Mesenteric fat pad (tissue), 1 donor: ENCODE results near the gene SARS2. TPM values are rescaled to one million over a fixed set of nuclear protein-coding genes. Genes with fewer than 3 reads are reported as not detected.

Experiments
- DNase-seq: peaks from one replicate; pipeline ENCODE4 v3.0.0-alpha.2; 2020; ENCODE audit warnings: low spot score
- total RNA-seq: library from RNA; stranded (reverse); fragmentation: NEBNext Ultra II Directional; extraction: Animal tissue kit (Norgen Biotek cat#: 25700); gene quantifications from one replicate; pipeline ENCODE4 v1.2.1, GENCODE V29; 2021
- donor health status: DM: yes; HTN: yes; CAD: no.

SARS2 gene
- total RNA-seq, 1 donor from 2014 or later: 14.0 TPM

DNA sequence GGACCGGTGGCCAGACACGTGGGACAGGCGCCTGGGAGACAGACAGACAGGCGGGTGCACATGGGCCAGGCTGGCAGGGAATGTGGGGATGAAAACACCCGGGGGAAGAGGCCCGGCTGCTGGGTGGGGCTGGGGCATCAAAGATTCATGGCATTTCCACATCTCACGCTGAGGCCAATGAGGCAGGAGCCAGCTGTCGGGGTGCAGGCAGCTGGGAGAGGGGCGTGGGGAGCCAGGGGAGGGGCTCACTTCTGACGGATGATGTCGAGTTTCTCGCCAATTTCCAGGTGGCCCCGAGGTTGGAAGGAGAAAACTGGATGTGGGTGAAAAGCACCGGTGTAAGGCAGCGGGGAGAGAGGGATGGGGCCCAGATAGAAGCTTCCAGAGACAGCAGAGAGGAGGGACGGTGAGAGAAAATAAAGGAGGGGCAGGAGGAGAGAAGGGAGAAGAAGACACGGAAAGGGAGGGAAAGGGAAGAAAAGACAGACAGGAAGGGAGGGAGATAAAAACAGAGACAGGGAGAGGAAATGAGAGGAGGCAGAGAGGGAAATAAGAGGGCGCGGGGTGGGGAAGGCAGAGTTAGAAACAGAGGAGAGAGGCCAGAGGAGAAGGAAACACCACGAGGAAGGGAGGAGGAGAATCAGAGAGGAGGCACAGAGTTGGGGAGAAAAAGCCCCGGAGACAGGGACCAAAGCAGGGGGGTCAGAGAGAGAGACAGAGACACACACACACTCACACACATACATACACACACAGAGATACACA lies 10.5 kb downstream of the SARS2 start:
- DNase-seq: no peak

DNA sequence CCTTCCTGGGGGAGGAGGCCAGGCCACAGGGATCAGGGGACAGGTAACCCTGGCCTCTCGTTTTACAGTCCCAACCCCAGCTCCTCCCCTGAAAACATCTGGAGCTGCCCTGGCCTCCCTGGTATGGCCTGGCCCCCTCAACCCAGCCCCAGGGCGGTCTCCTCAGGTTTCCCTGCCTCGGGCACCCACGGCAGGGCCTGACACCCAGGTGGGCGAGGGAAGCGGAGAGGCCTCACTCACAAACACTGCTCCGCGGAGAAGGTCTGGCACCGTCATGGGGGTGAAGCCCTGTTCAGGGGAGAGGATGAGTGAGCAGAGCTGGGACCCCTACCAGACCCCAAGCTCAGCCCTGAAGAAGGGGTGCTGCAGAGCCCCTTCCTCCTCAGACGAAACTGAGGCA lies 12.0 kb downstream of the SARS2 start:
- DNase-seq: no peak

DNA sequence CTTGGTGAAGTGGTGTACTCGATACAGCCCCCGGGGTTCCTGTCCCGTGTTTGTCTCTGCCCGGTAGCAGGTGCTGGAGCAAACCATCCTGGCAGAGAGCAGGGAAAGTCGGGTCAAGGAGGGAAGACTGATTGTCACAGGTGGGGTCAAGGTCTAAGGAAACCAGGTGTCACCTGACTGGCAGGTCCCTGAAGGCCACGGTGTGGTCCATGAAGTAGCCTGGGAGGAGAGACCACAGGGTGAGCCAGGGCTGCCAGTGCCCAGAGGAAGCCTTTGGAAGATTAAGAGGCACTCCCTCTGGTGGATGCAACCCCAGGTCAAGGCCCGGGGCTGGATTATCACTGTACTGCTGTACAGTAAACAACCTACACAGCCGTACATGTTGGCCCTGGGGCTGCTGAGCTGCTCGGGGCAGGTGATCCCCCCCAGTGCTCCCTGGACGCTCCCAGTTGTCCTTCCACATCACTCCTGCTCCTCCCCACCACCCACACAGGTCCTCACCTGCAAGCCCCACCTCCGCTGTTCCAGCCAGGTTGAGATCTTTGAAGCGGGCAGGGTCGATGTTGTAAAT lies 12.6 kb downstream of the SARS2 start:
- DNase-seq: no peak

DNA sequence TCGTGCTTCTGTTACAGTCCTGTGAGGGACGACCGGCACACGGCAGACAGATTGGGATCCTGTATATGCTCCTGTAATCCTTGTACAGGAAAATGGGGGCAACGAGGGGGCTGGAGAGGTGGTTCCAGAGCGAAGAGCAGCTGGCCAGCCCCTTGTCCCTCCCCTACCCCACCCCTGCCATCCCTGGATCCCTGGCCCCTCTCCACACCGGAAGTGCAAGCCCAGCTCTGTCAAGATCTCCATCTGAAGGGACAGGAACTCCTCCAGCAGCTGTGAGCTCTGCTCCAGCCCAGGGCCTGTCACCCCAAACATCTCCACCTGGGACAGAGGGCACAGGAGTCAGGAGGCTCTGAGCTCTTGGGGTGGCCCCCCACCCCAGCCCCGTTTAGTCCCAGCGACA lies 13.0 kb downstream of the SARS2 start:
- no peak for DNase-seq

DNA sequence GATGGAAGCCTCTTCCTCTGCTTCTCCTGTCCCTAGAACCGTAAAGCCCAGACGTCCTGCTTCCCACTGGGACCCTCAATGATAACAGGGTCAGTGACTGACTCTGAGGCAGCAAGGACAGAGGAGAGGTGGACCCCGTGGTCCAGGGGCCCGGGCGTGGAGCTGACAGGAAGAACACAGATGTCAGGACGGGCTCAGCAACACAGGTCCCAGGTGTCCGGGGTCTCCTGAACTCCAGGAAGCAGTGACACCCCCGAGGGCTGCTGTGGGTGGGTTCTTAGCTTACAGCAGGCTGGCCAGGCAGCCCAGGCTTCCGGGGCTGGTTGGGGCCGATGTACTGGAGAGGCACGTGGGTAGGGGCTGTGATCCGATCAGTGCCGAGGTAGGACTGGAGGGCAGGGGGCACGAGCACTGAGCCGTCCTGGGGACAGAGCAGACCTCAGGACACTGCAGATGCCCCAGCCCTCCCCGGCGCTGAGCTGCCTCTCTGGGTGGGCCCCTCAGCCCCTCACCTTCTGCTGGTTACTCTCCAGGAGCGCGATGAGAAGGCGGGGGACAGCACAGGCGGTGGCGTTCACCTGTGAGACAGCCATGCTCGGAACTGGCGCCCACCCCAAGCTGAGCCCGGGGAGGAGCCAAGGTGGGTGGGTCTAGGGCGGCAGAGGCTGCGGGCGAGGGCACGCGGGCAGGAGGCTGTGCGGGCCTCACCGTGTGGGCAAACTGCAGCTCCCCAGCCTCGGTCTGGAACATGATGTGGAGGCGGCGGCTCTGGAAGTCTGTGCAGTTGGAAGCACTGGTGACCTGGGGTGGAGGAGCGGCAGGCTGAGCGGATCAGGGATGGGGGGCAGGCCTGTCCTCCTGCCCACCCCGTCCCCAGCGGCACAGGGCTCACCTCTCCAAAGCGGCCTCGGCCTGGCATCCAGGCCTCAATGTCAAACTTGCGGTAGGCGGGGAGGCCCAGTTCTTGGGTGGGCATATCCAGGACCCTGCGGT lies 14.9 kb downstream of the SARS2 start:
- DNase-seq: no peak

DNA sequence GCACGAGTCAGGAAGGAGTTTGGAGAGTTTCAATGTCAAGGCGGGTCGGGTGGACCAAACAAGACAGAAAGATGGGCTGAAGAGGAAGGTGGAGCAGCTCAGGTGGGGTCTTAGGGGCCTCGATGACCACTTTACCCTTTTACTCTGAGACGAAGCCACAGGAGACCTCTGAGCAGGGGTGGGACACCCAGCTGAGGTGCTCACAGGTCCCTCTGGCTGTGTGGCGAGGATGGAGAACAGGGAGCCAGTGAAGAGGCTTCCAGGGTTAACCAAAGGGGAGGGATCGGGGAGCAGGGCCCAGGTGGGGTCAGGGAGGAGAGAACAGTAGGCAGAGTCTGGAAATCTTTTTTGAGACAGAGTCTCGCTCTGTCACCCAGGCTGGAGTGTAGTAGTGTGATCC lies 16.6 kb downstream of the SARS2 start:
- no peak for DNase-seq

DNA sequence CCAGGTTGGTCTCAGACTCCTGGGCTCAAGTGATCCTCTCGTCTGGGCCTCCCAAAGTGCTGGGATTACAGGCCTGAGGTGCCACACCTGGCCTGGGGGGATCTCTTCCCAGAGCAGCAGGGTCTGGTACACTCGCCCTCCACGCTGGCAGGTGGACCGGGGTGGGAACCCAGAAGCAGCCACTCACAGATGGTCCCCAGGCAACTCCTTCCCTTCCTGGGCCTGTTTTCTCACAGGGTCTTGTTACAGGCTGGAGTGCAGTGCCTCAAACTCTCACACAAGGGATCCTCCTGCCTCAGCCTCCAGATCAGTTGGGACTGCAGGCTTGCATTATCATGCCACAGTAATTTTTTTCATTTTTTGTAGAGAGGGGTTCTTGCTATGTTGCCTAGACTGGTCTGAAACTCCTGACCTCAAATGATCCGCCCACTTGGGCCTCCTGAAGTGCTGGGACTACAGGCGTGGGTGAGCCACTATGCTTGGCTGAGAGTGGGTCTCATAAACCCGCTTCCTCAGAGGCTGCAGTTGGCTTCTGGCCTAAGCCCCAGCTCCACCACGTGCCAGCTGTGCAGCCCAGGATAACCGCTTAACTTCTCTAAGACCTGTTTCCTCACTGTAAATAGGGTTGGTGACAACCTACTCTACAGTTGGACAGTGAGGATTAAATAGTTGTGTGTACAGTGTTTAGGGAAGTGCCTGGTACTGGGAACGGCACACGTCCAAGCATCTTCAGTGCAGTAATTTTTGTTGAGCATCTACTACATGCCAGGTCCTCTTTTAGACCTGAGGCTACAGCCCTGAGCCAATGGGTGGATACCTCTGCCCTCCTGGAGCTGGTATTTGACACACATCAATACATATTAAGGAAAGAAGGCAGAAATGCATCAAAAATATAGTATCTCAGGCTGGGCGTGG lies 17.7 kb downstream of the SARS2 start:
- DNase-seq: no peak

DNA sequence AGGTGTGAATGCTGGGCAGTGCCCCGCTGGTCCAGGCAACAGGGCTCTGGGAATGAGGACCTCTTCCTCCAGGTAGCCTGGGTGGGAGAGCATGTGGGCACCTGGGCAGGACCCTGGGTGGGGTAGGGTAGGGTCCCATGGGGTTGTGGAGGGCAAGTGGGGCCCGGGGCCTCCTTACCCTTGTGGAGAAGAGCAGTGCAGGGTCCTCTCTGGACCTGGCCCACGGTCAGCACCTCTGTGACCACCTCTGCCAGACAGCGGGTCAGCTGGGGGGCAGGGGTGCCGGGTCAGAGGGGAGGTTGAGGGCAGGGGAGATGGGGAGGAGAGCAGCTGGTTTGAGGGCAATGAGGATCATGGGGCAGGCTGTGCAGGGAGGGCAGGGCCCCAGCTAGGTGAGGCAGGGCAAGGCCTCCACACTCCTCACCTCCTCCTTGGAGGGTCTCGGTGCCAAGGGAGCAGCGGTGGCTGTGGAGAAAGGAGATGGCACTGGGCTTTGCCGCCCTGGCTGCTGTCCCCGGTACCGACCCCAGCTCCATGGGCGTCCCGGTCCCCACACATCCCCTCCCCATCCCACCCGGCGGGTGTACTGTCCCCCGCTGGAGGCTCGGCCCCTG lies 19.1 kb downstream of the SARS2 start:
- DNase-seq: no peak

DNA sequence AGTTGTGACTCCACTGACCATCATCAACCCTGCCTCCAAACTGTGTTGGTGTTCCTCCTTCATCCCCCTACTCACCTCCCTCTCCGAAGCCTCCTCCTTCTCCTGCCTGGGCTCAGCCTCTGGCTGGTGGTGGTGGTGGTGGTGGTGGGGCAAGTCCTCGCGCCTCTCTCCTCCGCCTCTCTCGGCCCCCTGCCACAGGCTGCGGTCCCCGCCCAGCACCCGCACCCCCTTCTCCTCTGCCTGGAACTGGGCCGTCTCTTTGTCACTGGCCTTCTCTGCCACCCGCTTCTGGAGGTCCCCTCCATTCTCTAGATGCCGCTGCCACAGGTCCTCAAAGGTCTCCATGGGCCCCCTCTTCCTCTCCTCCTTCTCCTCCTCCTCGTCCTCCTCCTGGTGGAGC lies 20.1 kb downstream of the SARS2 start:
- no peak for DNase-seq

DNA sequence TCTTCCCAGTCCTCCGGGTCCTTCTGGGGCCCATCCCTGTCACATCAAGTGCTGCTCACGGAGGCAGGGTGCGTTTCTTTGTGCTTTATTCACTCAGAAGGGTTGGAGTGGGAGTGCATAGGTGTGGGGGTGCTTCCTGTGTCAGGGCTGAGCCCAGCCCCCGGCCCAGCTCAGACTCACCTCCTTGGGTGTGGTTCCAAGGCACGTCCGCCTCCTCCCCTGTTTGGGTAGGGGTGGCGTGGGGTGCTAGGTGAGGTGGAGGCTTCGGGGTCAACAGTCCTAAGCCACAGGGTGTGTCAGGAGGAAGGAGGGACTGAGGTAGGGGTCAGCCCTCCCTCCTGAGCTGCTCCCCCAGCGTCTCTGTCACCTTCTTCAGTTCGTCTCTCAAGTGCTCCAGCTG lies 21.7 kb downstream of the SARS2 start:
- no peak for DNase-seq

DNA sequence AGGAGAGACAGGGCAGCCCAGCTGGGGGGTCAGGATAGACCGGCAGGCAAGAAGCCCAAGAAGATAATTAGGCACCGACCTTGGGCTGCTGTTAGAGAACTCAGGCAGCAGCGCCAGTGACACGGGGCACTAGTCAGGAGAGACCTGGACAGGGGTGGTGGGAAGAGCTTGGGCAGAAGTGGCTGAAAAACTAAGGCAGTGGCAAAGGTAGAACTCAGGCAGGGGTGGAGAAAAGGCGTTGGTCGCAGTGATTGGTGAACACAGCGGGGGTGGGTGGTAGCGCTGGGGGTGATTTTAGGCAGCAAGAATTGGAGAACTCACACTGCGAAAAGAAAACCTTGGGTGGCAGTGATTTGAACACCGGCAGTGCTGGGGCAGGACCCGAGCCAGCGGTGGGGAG lies 22.9 kb downstream of the SARS2 start:
- no peak for DNase-seq

DNA sequence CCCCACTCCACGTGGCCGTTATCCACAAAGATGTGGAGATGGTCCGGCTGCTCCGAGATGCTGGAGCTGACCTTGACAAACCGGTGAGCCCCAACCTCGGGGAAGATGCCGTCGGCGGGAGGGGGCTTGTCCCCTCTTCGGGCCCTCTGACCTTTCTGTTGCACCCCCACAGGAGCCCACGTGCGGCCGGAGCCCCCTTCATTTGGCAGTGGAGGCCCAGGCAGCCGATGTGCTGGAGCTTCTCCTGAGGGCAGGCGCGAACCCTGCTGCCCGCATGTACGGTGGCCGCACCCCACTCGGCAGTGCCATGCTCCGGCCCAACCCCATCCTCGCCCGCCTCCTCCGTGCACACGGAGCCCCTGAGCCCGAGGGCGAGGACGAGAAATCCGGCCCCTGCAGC lies 23.3 kb downstream of the SARS2 start:
- no peak for DNase-seq

DNA sequence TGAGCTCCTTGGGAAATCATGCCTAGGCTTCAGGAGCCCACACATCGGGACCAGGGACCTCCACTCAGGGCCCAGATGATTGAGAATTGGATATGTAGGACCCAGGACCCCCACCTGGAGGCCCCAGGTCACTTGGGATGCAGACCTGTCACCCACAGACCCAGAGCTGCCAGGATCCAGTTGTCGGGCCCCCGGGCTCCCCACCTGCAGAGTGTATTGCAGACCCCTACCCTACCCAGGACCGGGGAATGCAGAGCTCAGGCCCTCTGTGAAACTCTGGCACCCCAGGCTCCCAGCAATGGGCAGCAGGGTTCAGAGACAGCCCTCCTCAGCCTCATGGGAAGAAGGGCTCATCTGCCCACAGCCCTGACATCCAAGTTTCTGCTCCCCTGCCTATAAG lies 24.9 kb downstream of the SARS2 start:
- DNase-seq: no peak

DNA sequence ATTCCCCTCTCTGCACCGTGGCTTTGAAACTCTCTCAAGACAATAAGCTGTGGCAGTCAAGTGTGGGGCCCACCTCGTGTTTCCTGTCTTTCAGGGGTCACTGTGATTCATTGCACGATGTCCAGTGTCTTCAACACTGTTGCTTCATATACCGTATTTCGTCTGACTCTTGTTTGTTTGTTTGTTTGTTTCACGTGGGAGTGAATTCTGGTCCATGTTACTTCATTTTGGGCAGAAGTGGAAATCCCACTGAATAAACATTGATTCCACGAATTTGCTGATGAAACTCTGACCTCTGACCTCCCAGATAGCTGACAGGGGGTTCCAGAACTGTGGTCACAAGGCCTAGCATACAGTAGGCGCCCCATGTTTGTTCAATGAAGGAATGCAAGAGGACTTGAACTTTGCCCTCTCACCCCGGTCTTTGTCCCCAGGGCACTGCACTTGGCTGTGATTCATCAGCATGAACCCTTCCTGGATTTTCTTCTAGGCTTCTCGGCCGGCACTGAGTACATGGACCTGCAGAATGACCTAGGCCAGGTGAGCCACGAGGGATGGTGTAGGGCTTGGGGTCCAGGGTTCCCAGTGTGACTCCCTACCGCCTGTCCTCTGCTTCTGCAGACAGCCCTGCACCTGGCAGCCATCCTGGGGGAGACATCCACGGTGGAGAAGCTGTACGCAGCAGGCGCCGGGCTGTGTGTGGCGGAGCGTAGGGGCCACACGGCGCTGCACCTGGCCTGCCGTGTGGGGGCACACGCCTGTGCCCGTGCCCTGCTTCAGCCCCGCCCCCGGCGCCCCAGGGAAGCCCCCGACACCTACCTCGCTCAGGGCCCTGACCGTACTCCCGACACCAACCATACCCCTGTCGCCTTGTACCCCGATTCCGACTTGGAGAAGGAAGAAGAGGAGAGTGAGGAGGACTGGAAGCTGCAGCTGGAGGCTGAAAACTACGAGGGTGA lies 25.7 kb downstream of the SARS2 start:
- no peak for DNase-seq

DNA sequence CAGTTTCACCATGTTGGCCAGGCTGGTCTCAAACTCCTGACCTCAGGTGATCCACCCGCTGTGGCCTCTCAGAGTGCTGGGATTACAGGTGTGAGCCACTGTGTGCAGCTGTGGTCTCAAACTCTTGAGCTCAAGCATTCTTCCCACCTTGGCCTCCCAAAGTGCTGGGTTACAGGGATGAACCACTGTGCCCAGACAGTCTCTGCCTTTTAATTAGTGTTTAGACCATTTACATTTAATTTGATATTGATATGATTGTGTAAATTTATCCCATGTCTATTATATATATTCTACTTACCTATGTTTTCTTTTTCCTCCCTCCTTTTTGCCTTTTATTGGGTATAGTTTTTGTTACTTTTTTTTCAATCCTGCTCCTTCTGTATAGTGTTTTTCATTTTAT lies 28.9 kb downstream of the SARS2 start:
- DNase-seq: no peak

DNA sequence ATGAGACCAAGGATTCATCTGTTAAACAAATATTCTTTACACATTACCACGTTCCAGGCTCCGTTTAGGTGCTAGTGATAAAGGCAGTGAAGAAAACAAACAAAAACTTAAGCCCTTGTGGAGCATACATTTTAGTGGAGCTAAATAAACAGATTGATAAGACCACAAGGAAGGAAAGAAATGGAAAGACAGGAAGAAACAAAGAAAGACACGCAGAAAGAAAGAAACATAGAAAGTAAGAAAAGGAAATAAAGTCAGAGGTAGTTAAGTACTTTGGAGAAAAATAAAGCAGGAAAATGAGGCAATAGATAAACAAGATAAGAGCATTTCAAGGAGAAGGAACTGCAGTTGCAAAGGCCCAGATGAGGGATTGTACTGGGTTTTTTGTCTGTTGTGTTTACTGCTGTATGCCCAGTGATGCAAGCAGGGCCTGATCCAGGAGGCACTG lies 29.8 kb downstream of the SARS2 start:
- DNase-seq: no peak

DNA sequence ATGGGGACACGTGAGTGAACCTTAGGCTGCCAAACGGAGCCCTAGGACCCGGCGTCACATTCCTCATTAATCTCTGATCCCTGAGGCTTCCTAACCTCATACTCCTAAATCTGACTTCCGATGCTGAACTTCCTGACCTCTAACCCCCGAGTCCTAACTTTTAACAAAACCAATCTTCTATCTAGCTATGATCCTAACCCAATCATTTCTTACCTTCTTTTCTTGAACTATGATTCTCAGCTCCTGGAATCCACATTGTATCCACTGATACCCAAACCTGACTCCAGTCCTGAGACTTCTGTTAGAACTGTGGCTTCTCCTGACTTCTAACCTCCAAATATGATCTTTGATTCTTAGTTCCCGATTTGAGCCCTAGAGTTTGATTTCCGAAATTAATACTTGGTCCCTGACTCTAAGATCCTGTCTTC lies 30.3 kb downstream of the SARS2 start:
- no peak for DNase-seq

DNA sequence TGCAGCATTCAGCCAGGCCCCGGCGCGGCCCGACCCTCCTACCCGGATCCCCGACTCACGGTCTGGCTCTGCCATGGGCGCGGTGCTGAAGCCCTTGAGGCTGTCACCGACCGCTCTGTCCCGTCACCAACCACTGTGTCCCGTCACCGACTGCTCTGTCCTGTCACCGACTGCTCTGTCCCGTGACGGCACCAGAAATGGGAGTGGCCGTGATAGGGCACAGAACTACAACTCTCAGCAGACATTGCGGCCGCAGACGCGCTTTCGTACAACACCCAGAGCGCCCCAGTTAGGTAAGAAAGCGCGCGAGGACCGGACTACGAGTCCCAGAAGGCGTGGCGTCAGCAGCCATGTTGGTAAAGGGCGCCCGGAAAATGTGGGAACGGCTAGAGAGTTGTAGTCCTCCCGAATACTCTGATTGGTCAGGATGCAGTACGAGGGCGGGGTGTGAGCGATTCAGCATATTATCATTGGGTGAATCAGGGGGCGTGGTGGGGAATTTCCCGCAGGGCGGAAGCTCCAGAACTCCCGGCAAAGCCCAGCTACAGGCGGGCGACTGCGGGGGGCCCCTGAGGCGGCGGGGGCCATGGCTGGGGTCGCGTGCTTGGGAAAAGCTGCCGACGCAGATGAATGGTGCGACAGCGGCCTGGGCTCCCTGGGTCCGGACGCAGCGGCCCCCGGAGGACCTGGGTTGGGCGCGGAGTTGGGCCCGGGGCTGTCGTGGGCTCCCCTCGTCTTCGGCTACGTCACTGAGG lies 30.9 kb downstream of the SARS2 start, which contains the start of the genes NFKBIB and SIRT2:
Gene NFKBIB (plus strand): TSS at position 523 of the 755 bp plus-strand sequence. CDS start 64 bp downstream, at position 587.
Gene SIRT2 (minus strand): TSS at position 172 of the 755 bp plus-strand sequence. CDS start 97 bp downstream, at position 75.
- peak; percentile 99 for DNase-seq
